Measurements from ENCODE around the gene ODAD2.

DNA sequence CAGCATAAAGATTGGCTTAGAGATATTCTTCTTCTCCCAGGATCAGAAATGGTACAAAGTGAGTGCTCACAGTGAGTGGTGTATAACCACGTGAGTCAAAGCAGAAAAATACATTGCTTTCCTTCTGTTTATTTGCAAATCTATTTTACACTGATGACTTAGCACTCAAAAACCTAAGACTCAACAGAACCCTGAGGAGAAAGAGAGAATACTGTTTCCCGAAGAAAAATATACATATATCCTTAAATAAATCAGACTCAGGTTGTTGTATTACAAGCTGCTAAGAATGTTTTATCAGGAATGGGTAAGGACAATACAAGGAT, 48.7 kb downstream of the ODAD2 start:
- TF ChIP-seq CTCF (IDR thresholded peaks at IDR 0.05; ENCODE audit: insufficient read depth, low read depth, low read length): no peak
- TF ChIP-seq EZH2 (IDR thresholded peaks at IDR 0.05; ENCODE audit: insufficient read depth, low read length): no peak

Data from astrocyte (in vitro differentiated cells and primary cell).